DND-41 (cell line): ENCODE results near the gene RPS6KA1.

Experiments used
- ATAC-seq: fragments of 200-7000 bp; cut with Tn5 transposase; 3 replicates; pipeline ENCODE4 v1.9.1; 2021; ENCODE audit warnings: low read depth; ENCODE audit not compliant: insufficient read depth
- DNase-seq: peaks from one replicate; pipeline ENCODE4 v3.0.0-alpha.2; 2020
- H2AFZ ChIP-seq: 2 replicates; pipeline ENCODE4 v1.6.0; 2012; ENCODE audit warnings: low read depth, low read length
- H3K27ac ChIP-seq: 2 replicates; pipeline ENCODE4 v1.5.1; 2012; ENCODE audit warnings: low read length, inconsistent platforms
- H3K27me3 ChIP-seq: fragments of 200-600 bp; sonication (generic); 2 replicates; pipeline ENCODE4 v1.6.0; 2012; ENCODE audit warnings: low read length, mild to moderate bottlenecking, inconsistent platforms; ENCODE audit not compliant: insufficient read depth, poor library complexity
- H3K36me3 ChIP-seq: 2 replicates; pipeline ENCODE4 v1.5.1; 2012; ENCODE audit warnings: low read length, inconsistent platforms; ENCODE audit not compliant: insufficient read depth
- H3K4me1 ChIP-seq: 2 replicates; pipeline ENCODE4 v1.5.1; 2012; ENCODE audit warnings: mild to moderate bottlenecking, low read length; ENCODE audit not compliant: insufficient read depth
- H3K4me2 ChIP-seq: 2 replicates; pipeline ENCODE4 v1.6.0; 2012; ENCODE audit warnings: mild to moderate bottlenecking, moderate library complexity, low read length, inconsistent platforms; ENCODE audit not compliant: insufficient read depth
- H3K4me3 ChIP-seq, 2 experiments: fragments of 200-600 bp in 1 of 2; shearing (Covaris generic) in 1 of 2; 2 replicates each; pipeline ENCODE4 v1.5.1; 2012 to 2016; ENCODE audit warnings: inconsistent platforms in 2 of 2, low read length in 2 of 2, mild to moderate bottlenecking in 2 of 2, low read depth in 1 of 2, moderate library complexity in 1 of 2
- H3K79me2 ChIP-seq: 2 replicates; pipeline ENCODE4 v1.6.0; 2012; ENCODE audit warnings: low read length, inconsistent platforms; ENCODE audit not compliant: insufficient read depth
- H3K9ac ChIP-seq: 2 replicates; pipeline ENCODE4 v1.6.0; 2012; ENCODE audit warnings: low read depth, mild to moderate bottlenecking, inconsistent platforms, low read length, moderate library complexity
- H3K9me3 ChIP-seq: 2 replicates; pipeline ENCODE4 v1.5.1; 2012; ENCODE audit warnings: low read length, moderate library complexity, mild to moderate bottlenecking, inconsistent platforms; ENCODE audit not compliant: insufficient read depth, severe bottlenecking
- H4K20me1 ChIP-seq: 2 replicates; pipeline ENCODE4 v1.6.0; 2012; ENCODE audit warnings: low read length; ENCODE audit not compliant: insufficient read depth
- CTCF ChIP-seq: IDR thresholded peaks from 2 replicates; pipeline ENCODE4 v1.5.1; 2012; ENCODE audit warnings: borderline replicate concordance, low read length, moderate library complexity, mild to moderate bottlenecking; ENCODE audit not compliant: poor library complexity, severe bottlenecking; ENCODE audit errors: extremely low read depth
- EZH2 ChIP-seq: IDR thresholded peaks from 3 replicates; pipeline ENCODE4 v1.6.1; 2012; ENCODE audit warnings: borderline replicate concordance, low read depth, mild to moderate bottlenecking, moderate library complexity, low read length, inconsistent platforms; ENCODE audit not compliant: severe bottlenecking

The RPS6KA1 gene

GRCh38 chr1:26554781-26555180 lies 25.2 kb downstream of the RPS6KA1 start:
- Histone ChIP-seq H2AFZ (no peak overlapping the region), H3K27ac (no peak overlapping the region), H3K9me3 (no peaks in the 10 kb centered on the region), H3K27me3 (no peaks in the 10 kb centered on the region), H3K79me2 (no peaks in the 10 kb centered on the region), H3K4me1 (no peaks in the 10 kb centered on the region), H3K9ac (no peak overlapping the region), H3K36me3 (peaks cover 76% of the 10 kb centered on the region), H3K4me3 (no peak overlapping the region), H4K20me1 (no peaks in the 10 kb centered on the region), H3K4me2 (no peak overlapping the region)
- TF ChIP-seq CTCF = no peak
- no peak for TF ChIP-seq EZH2
- ATAC-seq (no peak), DNase-seq (no peak)

GRCh38 chr1:26555550-26555981 lies 26.0 kb downstream of the RPS6KA1 start:
- DNase-seq (no peak), ATAC-seq (no peak)
- Histone ChIP-seq H3K9ac (no peak overlapping the region), H4K20me1 (no peaks in the 10 kb centered on the region), H3K4me3 (no peak overlapping the region), H3K4me2 (no peak overlapping the region), H3K27me3 (no peaks in the 10 kb centered on the region), H3K9me3 (no peaks in the 10 kb centered on the region), H3K36me3 (peaks cover 82% of the 10 kb centered on the region), H3K79me2 (no peaks in the 10 kb centered on the region), H3K27ac (no peak overlapping the region), H2AFZ (no peak overlapping the region), H3K4me1 (no peaks in the 10 kb centered on the region)
- TF ChIP-seq CTCF = no peak

GRCh38 chr1:26556111-26556510 lies 26.6 kb downstream of the RPS6KA1 start:
- no peak for TF ChIP-seq EZH2
- TF ChIP-seq CTCF = no peak
- DNase-seq (no peak), ATAC-seq (no peak)
- Histone ChIP-seq H2AFZ (no peak overlapping the region), H3K27me3 (no peaks in the 10 kb centered on the region), H3K36me3 (peaks cover 84% of the 10 kb centered on the region), H3K27ac (no peak overlapping the region), H3K79me2 (no peaks in the 10 kb centered on the region), H3K9me3 (no peaks in the 10 kb centered on the region), H4K20me1 (no peaks in the 10 kb centered on the region), H3K4me3 (no peak overlapping the region), H3K9ac (no peak overlapping the region), H3K4me1 (no peaks in the 10 kb centered on the region), H3K4me2 (no peak overlapping the region)

- Histone ChIP-seq H3K27me3 (no peaks in the 10 kb centered on the region), H3K4me2 (no peak overlapping the region), H3K4me3 (no peak overlapping the region), H3K9me3 (no peaks in the 10 kb centered on the region), H3K79me2 (no peaks in the 10 kb centered on the region), H3K4me1 (no peaks in the 10 kb centered on the region), H2AFZ (no peak overlapping the region), H3K36me3 (peaks cover 83% of the 10 kb centered on the region), H3K9ac (no peak overlapping the region), H3K27ac (no peak overlapping the region), H4K20me1 (no peaks in the 10 kb centered on the region)
- TF ChIP-seq EZH2 = no peak
- TF ChIP-seq CTCF = no peak
- no peak for ATAC-seq
- DNase-seq = no peak
Measured at GRCh38 chr1:26557008-26557407, 27.4 kb downstream of the RPS6KA1 start.
